NCI-H226 (cell line): Measurements from ENCODE around the gene CNDP1.
"Not testable (repeated sequence)": the region's sequence is repeated elsewhere in the genome, so short reads cannot be mapped to it uniquely, and the experiment has no call there.

Experiments
- DNase-seq: peaks from one replicate; pipeline ENCODE4 v3.0.0-alpha.2; 2015

Gene CNDP1

DNA sequence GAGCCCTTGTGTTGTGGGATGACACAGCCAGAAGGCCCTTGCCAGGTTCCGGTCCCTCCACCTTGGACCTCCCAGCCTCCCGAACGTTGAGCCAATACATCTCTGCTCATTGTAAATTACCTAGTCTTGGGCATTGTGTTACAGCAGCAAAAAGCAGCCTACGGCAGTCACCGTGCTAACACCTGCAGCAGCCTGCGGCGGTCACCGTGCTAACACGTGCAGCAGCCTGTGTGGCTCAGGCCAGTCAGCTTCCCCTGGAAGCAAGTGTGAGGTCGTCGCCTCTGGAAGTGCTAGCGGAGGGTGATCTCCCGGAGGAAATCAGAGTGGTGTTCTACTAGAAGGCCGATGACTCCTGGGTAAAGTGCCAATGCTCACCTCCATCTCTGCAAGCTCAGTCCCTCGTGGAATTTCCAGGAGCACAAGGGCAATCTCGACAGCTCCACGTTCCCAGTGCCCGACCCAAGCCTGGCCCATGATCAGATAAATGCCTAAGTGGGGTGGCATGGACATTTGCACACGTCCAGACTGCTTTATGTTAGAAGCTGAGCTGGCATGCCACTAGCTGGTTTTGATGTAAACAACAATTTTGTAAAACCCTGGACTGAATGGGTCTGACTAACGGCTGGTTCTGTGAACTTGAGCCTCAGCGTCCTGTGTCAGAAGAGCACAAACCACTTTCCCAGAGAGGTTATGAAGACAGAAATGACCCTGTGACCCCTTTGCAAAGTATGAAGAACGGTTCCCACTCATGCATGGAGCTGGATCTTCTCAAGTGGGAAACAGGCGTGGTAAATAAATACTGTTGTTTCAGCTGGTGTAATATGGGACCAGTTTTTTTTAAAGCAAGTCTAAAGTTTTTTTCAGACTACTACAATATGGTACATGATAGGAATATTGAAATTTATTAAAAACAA is 11.4 kb upstream of the CNDP1 start:
- DNase-seq, result no peak

DNA sequence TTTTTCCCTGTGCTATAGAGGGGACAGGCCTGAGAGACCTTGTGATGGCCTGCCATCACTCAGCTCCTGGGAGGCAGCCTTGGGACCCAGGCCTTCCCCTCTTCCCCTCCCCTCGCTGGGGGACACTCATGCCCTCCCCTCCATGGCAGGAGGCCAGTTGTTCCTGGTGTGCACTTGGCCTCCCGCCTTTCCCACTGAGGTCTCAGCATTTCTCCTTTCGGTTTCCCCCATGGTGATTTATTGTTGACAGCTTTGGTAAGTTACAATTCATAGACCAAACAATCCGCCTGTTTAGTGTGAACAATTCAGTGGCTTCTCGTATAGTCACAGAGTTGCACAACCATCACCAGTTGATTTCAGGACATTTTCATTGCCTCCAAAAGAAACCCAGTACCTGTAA is 10.2 kb upstream of the CNDP1 start:
- no peak for DNase-seq

DNA sequence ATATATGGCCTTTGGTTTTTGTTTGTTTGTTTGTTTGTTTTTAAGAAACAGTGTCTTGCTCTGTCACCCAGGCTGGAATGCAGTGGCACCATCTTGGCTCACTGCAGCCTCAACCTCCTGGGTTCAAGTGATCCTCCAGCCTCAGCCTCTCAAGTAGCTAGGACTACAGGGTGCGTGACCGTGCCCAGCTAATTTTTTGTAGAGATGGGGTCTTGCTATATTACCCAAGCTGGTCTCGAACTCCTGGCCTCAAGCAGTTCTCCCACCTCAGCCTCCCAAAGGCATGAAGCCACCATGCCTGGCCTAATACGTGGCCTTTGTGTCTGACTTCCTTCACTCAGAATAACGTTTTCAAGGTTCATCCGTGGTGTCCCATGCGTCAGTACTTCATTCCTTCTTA is 9.4 kb upstream of the CNDP1 start:
- not testable (repeated sequence) for DNase-seq

DNA sequence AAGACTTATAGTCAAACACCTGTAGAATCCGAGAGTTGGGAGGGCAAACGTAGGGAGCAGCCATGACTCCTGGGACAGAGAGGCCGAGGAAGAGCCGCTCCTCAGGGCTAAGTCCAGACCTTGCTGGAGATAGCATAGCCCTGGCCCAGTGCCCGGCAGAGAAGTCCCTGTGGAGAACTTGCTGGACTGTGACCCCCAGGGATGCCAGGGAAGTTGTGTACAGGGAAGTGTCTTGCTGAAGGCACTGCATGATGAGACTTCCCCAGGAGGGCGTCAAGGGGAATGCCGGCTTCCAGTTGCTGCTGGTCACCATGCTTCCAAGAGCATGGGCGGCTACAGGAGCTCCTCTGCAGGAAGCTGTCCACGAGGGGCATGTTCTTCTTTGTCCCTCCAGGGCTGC is 8.6 kb upstream of the CNDP1 start:
- no peak for DNase-seq

DNA sequence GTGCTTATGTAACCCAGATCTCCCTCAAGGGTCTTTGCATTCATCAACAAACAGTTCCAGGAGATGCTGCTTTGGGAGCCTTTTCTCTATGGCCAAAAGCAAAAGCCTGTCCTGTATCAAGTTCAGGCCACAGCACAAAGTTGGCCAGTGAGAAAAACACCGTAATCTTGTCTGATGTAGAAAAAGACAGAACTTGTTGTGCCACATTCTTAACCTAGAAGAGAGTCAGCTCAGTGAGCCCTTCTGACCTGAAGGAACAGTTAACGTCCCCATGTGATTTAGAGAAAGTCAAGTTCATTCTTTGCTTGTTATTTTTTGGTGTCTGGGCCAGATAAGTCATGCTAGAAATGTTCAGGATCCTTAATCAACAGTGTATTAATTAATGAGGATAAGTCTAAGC is 7.8 kb upstream of the CNDP1 start:
- no peak for DNase-seq

DNA sequence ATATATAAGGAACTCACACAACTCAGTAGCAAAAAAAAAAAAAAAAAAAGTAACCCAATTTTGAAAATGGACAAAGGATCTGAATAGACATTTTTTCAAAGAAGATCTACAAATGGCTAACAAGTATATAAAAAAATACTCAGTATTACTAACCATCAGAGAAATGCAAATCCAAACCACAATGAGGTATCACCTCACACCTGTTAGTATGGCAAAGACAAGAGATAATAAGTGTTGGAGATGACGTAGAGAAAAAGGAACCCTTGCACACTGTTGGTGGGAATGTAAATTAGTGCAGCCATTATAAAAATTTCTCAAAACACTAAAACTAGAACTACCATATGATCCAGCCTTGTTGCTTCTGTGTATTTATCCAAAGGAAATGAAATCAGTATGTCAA is 5.8 kb upstream of the CNDP1 start:
- no peak for DNase-seq

DNA sequence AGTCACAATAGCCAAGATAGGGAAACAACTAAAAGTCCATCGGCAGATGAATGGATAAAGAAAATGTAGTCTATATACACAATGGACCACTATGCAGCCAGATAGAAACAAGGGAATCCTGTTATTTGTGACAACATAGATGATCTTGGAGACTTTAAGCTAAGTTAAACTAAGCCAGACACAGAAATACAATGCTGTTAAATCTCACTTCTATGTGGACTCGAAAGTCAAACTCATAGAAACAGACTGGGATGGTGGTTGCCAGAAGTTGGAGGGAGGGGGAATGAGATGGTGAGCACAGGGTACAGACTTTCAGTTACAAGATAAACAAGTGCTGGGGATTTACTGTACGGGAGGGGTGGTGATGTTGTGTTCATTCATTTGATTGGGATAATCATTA is 5.4 kb upstream of the CNDP1 start:
- no peak for DNase-seq

DNA sequence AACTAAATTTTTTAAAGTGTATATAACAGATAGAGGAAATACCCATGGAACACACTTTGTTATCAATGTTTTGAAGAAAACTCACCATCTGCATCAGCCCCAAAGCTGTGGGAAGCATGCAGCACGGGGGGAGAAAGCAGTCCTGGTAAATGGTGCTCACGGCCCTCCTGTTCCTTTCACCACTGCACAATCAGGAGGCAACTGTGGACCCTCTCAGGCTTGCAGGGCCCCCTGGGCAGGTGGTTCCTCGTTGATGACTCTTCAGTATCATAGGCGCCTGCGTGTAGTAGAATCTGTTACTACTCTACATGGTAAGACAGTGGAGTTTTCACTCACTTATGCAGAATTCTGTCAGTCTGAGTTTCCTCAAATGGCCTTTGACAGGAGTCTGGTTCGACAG is 4.9 kb upstream of the CNDP1 start:
- DNase-seq, result no peak

DNA sequence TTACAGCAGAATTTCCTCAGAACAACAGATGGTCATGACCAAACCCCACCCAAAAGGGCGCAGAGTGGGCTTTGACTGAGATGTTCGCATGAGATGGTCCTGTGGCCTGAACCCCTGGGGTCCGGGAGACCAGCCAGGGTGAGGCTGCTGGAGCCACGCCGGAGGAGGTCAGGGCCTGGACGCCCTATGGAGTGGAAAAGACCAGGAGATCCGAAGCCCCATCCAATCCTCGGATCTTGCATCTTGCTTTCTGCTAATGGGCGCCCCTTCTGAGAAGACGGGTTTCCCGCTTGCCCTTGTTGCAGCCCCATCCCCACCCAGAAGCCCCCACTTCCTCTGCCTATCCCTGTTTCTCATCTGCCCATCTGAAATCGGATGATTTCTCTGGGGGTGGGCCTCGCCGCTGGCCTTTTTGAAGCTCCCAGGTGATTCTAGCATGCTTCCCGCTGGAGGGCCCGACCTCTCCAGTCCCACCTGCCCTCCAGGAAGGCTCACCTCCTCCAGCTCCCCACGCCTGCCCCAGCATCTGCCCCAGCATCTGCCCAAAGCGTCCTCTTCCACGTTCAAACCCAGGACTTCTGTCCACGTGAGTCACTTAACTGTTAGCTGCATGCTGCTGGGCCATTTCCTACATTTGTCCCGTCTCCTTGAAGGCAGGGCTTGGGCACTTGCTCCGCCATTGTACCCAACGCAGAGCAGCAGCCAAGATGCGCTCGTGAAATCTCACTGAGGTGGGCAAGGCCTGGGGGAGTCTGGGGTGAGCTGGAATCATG is 4.3 kb upstream of the CNDP1 start:
- DNase-seq, result no peak

DNA sequence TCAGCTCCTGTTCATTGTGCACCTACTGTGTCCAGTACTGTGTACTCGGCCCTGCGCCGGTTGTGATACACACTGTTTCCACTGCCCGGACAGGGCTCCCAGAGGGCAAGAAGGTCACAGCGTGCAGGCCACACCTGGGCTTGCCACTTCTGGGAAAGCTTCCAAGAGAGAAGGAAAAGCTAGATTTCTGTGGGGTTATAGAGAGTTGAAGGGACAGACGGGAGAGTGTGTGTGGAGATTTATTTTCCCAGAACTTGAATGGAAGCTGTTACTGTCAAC is 3.8 kb upstream of the CNDP1 start:
- DNase-seq, result no peak

DNA sequence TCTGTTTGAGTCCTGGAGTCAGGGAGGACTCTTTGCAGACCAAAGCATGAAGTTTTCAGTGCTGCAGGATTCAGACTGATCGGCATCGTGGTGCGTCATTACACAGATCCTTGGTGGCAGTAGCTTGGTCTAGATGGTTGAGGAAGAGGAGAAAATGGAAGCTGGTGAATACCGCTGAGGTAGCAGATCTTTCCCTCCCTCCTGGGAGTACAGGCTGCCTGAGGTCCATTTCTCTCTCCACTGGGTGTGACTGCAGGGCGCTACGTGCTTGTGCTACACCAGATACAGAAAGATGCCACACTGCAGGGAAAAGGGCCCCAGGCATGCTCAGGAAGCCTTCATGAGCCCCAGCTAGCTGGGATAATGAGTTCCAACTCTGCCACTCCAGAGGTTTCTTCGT is 3.3 kb upstream of the CNDP1 start:
- no peak for DNase-seq

DNA sequence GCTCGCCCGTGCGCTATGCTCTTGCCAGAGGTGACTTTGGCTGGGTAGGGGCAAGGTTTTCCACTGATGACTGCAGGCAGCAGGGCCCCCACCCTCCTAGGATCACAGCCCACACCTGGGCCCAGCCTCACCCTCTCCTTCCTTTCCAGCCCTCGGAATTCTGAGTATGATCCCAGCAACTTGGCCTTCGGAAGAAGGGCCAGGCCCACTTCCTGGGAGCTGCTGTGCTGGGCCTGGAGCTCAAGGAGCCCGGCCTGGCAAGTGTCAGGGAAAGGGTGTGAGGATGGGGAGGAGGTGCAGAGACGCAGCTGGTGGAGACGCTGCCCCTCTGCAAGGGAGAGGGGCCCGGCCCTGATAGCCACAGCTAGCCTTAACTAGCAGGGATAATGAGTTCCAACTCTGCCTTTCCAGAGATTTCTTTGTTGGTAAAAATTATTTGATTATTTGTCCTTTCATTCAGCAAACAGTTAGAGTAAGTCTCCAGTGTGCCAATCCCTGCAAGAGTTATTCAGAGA is 1.7 kb upstream of the CNDP1 start:
- DNase-seq, result no peak

DNA sequence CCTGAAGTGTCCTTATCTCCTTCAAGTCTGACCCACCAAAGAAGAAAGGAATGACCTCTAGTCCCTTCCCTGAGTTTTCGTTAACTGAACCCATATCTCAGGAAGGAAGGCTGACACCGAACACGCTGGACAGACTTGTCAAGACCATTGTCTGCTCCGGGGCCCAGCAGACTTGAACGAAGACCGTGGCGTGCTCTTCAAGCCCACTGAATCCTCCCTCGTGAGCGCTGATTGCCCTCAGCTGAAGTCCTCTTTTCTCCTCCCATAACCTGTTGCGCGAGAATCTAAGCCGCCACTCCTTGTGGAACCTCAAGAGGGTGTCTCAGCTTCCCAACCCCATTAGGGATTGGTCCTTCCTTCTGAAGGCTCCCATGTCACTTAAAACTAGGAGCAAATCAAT is 634 bp upstream of the CNDP1 start:
- no peak for DNase-seq

DNA sequence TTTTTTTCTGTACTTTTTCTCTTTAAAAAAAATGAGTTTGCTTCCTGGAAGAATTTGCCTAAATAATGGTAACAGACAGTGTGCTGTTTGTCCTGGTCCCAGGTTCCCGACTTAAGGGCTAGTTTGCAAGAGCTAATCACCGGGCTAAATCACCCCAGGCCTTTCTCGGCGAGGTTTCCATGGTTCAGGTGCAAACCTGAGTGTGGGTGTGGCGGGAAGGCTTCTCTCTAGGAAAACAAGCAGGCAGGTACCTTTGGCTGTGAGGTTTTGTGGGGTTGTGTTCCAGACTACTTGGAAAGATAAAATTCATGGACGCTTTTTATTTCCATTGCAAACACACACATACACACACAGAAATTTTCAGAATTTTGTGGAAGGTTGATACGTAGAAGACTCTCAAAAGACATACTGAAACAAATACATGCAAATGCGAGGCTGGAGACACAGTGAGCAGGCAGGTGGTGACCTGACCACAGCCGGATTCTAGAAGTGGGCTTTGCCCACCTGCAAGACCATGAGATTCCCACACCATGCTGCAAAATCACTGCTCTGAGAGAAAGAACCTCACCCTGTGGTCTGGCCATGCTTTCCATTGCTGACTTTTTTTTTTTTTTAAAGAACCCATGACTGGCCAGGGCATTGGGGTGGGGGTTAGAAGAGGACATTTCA is 815 bp downstream of the CNDP1 start:
- no peak for DNase-seq

DNA sequence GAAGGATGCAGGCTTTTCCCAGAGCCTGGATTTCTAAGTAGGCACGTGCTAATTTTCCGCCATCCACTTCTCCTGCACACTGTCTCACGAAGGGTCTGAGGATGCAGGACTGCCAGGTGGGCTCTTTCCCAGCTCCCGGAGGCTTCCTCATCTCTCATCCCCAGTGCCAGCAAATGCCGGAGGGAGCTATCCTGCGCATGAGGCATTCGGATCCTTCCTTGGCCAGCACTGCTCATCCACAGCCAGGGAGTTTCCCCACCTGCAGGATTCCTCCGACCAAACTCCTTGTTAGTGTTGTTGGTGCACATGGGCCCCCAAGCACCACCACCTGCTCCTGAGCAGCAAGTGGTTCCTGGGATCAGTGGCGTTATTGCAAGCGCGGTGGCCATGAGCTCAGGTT is 5.0 kb downstream of the CNDP1 start:
- DNase-seq, result no peak

DNA sequence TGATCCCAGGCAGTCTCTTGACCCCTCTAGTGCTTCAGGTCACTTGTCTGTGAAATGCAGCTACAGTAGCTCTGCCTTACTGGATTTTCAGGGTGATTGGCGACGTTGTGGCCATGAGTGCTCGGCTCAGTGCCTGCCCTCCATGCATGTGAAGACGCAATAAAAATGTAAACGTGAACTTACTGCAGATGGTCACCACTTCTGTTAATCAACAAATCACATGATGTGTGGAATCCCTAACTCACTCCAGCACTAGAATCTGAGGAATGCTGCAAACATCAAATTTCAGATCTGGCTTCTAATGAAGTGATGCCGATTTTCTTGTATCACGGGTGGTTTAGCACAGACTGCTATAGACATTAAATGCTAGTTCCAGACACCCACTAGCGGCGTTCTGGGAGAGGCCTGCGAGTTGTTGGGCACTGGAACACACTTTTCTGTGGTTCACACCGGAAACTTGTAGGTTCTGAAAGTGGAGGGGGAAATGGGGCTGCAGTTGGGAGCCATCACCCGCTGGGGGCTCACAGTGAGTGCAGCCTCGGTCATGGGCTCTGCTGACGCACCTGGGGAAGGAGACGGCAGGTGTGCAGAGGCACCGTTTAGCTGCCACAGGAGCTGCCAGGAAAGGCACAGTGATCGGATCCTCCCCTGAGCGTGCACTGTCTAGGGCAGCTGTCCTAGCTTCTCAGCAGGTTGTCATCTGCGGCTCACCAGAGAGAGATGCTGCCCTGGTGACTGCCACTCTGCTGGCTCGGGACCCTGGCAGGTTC is 6.5 kb downstream of the CNDP1 start:
- DNase-seq, result no peak

DNA sequence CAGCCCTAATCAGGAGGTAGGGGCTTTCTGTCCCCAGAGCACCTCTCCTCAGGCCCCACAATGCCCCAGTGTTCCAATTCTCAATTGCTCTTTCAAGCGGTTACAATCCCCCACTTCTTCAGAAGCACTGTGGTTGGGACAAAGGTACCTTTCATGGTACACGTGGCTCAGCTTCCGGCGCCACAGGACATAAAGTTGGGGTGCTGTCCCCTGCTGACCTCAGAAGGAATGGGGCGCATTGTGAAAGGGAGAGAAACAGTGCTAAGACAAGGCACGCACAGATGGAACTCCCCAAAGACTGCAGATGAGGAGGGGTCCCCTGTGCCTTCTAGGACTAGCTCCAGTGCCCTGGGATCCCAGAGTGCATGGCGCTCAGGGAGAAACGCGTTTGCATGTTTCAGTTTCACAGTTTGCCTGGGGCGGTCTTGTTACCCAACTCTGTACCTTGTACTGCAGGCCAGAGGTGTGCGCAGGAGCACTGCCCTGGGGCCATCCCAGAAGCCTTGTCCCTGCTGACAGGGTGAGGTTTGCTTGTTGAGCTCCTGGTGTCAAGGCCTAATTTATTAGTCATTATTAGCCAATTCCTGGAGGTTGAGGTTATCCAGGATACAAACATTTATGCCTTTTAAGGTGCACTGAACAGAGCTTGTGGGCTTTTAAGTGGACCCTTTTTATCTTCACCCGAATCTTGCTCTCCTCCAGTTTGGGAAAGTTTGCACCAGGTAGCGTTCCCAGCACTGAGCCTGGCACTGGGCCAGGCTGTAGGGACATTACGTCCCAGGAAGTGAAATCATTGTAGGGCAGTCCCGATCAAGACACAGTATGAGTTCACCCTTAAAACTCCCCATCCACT is 7.6 kb downstream of the CNDP1 start:
- DNase-seq, result no peak

DNA sequence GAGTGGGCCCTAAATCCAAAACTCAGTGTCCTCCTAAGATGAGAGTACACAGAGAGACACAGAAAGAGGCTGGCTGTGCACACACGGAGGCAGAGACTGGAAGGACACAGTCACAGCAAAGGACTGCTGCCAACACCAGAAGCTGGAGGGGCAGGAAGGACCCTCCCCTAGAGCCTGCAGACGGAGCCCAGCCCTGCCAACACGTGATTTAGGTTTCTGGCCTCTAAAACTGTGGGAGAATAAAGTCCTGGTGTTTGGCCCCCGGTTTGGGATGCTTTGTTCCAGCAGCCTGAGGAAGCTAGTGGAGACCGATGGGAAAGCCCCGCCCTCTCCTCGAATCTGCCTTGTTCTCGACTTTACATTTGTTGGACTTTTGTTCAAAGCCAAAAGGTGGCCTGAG is 10.6 kb downstream of the CNDP1 start:
- DNase-seq, result no peak

DNA sequence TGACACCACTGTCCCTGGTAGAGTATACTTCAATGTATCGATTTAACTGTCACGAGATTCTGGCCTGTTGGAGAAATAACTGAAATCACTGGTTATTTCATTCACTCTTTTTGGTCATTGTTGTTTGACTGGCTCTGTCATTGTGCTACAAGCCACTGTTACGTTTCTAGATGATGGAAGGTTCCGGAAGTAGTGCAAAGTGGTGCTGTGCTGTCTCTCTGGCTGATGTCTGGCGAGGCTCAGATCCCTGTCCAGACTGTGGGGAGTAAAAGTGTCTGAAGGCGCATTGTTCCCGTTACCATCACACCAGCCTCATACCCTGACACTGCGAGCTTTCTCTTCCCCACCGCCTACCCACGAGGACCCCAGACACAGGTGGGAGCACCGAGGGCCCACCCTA is 11.7 kb downstream of the CNDP1 start:
- no peak for DNase-seq

DNA sequence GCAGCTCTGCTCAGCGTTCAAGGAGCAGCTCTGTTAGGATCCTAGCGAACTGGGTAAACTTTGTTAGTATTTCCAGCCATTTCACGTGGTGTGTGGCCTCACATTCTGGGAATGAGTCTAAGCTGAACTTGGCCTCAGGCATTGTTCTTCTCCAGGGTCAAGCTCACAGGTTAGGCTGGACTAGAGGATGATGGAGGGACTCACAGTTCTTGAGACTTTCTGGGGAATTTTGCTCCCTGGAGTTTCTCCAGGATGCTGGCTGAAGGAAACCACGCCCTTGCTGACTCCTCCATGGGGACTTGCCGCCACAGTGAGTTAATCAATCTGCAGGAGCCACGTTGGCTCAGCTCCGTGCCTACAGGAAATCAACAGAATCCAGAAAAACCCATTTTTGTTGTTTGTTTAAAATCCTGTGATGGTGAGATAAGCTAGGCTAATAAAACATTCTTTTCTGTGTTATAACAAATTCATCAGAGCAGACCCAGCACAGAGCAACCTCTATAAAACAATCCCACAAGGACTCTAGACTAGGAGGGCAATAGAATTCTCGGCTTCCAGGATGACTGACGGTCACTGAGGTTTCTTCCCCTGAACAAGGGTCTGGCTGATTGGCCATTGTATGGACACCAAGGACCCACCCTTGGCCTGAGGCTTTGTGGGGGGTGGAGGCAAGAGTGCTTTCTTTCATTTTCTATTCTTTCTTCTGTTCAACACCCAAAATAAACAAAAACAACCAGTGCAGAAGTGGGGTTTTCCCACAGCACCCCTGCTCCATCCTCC is 12.6 kb downstream of the CNDP1 start:
- peak; percentile 3 for DNase-seq

DNA sequence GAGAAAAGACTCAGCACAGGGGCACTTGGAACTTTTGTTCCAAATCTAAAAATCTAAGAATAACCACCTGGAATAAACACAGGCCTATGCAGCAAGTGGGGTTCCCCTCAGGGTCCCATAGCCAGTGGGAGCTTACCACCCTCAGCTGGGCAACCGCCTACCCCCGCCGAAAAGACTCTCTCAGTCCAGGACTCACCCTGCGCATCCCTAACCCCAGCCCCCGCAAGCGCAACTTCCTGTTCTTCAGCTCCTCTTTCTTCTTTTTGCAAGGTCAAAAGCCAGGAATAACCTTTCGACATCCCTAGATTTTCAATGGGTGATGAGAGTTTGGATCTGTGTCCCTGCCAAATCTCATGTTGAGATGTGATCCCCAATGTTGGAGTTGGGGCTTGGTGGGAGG is 13.6 kb downstream of the CNDP1 start:
- DNase-seq, result no peak
